Measurements from ENCODE around the gene PEMT. TPM values are rescaled to one million over a fixed set of nuclear protein-coding genes. Genes with fewer than 3 reads are reported as not detected.

Gene PEMT
- total RNA-seq, 1 donor from 2014 or later, result 41.9 TPM

DNA sequence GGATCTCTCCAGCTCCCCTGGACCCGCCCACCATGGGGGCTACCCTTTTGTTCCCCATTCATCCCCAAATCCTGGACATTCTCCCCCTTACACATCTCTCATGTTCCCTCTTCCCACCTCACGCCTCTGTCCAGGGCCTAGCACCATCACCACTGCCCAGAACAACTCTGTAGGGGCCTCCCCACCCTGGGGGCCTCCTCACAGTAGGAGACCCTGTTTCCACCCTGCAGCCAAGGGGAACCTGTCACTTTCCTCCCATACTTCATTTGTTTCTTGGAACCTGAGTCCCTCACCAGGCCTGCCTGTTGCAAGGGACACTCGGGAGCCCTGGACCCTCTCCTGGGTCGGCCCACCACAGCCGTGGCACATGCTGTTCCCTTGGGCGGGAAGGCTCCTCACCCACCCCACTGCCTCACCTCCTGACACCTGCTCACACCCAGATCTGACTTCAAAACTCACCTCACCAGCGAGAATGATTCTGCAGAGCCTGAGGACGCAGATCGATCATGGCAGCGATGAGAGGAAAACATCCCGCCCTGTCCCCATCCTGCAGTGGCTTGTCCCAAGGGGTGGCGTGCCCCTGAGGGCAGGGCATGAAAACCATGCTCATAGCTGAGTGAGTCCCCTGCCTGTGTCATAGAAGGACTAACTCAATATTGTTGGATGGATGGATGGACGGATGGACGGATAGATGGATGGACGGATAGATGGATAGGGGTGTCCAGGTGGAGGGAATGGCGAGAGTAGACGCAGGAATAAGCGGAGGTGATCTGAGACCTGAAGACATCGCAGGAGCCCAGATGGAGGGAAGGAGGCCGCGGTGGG lies 88.6 kb downstream of the PEMT start:
- no peaks in the 10 kb centered on the region for H3K4me1 Mint-ChIP-seq
- H3K27me3 Mint-ChIP-seq (ENCODE audit: low read depth), result peaks cover 12% of the 10 kb centered on the region
- TF ChIP-seq, protein P1, sequence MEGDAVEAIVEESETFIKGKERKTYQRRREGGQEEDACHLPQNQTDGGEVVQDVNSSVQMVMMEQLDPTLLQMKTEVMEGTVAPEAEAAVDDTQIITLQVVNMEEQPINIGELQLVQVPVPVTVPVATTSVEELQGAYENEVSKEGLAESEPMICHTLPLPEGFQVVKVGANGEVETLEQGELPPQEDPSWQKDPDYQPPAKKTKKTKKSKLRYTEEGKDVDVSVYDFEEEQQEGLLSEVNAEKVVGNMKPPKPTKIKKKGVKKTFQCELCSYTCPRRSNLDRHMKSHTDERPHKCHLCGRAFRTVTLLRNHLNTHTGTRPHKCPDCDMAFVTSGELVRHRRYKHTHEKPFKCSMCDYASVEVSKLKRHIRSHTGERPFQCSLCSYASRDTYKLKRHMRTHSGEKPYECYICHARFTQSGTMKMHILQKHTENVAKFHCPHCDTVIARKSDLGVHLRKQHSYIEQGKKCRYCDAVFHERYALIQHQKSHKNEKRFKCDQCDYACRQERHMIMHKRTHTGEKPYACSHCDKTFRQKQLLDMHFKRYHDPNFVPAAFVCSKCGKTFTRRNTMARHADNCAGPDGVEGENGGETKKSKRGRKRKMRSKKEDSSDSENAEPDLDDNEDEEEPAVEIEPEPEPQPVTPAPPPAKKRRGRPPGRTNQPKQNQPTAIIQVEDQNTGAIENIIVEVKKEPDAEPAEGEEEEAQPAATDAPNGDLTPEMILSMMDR (IDR thresholded peaks at IDR 0.05; ENCODE audit: unreplicated experiment), result no peak
- no peaks in the 10 kb centered on the region for H3K9me3 Mint-ChIP-seq
- no peak for DNase-seq (ENCODE audit: low spot score in 2 of 2, unreplicated experiment in 2 of 2)
- no peaks in the 10 kb centered on the region for H3K36me3 Mint-ChIP-seq
- H3K27ac Mint-ChIP-seq, result no peak overlapping the region
- H3K4me3 Mint-ChIP-seq, result no peak overlapping the region

DNA sequence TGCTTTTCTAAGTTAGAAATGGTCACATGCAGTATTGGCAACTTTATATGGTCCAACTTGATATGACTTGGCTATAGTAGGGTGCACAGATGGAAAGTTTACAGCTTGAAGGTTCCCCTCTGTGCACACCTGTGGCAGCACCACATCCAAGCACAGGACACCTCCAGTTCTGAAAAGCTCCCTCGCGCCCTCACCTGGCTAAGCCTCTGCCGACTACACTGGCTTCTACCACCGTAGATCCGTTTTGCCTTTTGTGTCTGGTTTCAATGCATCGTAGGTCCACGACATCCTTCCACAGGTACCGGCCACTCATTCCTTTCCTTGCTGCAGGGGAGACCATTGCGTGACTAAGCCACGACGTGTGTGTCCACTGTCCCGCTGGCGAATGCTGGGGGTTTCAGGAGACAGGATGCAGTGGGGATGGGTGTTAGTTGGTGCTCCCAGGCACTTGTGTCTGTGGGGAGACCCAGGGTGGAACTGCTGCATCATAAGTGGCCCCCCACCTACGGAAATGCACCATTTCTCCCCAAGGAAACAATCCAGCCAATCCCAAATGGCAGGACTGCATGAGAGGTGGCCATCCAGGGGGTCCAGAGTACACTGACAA lies 90.4 kb downstream of the PEMT start:
- DNase-seq (ENCODE audit: low spot score in 2 of 2, unreplicated experiment in 2 of 2), result no peak
- TF ChIP-seq, protein P1 (IDR thresholded peaks at IDR 0.05; ENCODE audit: unreplicated experiment), result no peak
- no peaks in the 10 kb centered on the region for H3K9me3 Mint-ChIP-seq
- H3K27ac Mint-ChIP-seq, result no peak overlapping the region
- no peak overlapping the region for H3K4me3 Mint-ChIP-seq
- H3K4me1 Mint-ChIP-seq, result no peaks in the 10 kb centered on the region
- peaks cover 18% of the 10 kb centered on the region for H3K27me3 Mint-ChIP-seq (ENCODE audit: low read depth)
- no peaks in the 10 kb centered on the region for H3K36me3 Mint-ChIP-seq

DNA sequence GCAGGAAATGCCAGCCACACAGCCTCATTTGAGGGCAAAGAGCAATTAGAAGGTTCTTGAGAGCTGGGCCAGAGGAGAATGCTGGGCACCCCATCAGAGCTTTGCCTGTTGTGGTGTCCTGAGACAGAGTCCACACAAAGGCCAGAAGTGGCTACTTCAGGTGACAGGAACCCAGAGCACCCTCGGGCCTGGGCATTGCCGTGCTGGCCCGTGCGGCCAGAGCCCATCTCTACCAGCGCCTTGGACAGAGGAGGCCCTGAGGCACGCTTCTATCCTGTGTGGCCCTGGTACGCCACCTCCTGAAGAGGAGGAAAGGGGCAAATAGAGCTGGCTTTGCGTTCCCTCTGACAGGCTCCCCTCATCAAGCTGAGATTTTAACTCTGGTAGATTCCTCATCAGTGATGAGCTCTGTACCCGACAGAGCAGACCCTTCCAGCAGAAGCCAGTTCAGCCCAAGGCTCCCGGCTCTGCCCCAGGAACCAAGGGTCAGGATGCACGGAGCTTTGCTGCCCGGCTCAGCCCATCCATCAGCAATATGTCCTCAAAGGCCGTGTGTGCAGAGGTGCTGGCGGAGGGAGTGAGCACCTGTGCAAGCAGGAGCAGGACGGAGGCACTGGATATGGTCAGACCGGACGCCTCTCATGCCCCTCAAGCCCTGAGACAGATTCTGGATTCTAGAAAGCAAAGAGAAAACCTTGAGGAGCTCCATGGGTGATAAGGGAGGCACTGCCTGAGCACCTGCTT lies 91.9 kb downstream of the PEMT start:
- Mint-ChIP-seq H3K27ac (no peak overlapping the region), H3K4me3 (no peak overlapping the region), H3K9me3 (no peaks in the 10 kb centered on the region), H3K27me3 (ENCODE audit: low read depth) (peaks cover 30% of the 10 kb centered on the region), H3K36me3 (no peaks in the 10 kb centered on the region), H3K4me1 (peaks cover 10% of the 10 kb centered on the region)
- no peak for DNase-seq (ENCODE audit: low spot score in 2 of 2, unreplicated experiment in 2 of 2)
- TF ChIP-seq, protein P1 (IDR thresholded peaks at IDR 0.05; ENCODE audit: unreplicated experiment), result no peak

DNA sequence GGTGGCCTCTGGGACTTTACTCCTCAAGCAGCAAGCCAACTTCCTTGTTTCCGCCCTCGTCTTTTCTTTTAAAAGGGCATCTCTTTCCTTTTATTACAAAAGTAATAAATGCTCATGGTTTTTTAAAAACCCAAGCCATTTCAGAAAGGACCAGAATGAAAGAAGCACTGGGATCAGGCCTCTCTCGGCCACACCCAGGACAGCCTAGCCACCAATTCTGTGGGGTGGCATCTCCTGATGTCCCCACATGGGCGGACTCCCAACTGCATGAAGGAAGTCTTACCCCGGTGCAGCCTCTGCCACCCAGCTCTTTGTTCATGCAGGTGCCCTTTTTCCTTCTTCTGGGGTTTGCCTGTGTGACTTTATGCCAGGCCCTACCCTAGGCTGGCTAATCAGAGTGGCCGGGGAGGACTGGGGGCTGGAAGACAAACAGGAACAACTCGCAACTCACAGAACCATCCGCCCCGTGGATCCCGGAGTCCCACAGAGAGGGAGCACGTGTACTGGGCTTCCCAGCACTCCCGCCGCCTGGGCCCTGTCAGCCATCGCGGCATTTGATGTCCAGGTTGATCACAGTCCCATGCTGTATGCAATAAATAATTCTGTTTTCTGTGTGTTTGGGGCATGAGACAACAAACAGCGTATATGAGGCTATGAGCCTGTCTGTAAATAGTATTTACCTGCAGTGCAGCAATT lies 92.8 kb downstream of the PEMT start:
- DNase-seq (ENCODE audit: low spot score in 2 of 2, unreplicated experiment in 2 of 2), result no peak
- TF ChIP-seq, protein P1 (IDR thresholded peaks at IDR 0.05; ENCODE audit: unreplicated experiment), result no peak
- Mint-ChIP-seq H3K36me3 (no peaks in the 10 kb centered on the region), H3K27me3 (ENCODE audit: low read depth) (peaks cover 35% of the 10 kb centered on the region), H3K4me1 (peaks cover 12% of the 10 kb centered on the region), H3K27ac (no peak overlapping the region), H3K9me3 (no peaks in the 10 kb centered on the region), H3K4me3 (no peak overlapping the region)

DNA sequence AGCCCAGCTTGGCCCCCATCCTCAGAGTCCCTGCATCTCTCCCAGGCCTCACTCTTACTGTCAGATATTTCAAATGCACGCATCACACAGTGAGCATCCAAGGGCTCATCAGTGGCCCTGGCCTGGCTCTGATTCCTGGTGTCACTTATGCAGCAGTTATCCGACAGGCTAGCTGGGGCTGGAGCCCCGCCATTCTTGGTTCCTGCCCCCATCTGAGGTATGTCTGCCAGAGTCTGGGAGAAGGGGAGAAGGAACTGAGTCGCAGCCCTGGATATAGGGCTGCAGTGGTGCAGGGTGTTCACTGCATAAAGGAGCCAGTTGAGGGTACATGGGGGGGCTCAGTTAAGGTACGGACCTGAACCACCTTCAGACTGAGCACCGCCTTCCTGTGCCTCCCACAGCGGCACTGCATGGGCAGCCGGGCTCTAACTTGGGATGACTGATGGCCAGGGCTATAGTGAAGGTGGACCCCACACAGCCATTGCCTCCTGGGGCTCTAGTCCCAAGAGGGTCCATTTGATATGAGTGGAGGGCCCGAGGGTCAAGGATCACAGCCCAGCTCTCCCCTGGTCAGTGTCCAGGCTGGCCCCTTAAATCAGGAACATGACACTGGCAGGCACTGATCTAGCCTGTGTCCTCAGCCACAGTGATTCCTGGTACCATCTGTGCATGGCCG lies 93.5 kb downstream of the PEMT start:
- Mint-ChIP-seq H3K4me1 (peaks cover 13% of the 10 kb centered on the region), H3K36me3 (peaks cover 2% of the 10 kb centered on the region), H3K9me3 (no peaks in the 10 kb centered on the region), H3K27ac (no peak overlapping the region), H3K27me3 (ENCODE audit: low read depth) (peaks cover 40% of the 10 kb centered on the region), H3K4me3 (no peak overlapping the region)
- DNase-seq (ENCODE audit: low spot score in 2 of 2, unreplicated experiment in 2 of 2), result no peak
- TF ChIP-seq, protein P1 (IDR thresholded peaks at IDR 0.05; ENCODE audit: unreplicated experiment), result no peak

Measured in mesothelial cell of epicardium (in vitro differentiated cells).